HepG2 (cell line): ENCODE measurements around the gene PPP1R1B. TPM values are rescaled to one million over a fixed set of nuclear protein-coding genes. Genes with fewer than 3 reads are reported as not detected.

Experiments used
- ATAC-seq: fragments of 200-7000 bp; cut with Tn5 transposase; 3 replicates; pipeline ENCODE4 v1.9.1; 2020; ENCODE audit warnings: mild to moderate bottlenecking, moderate library complexity
- BruUV-seq: library from RNA; stranded (reverse); fragments of 400-500 nt; replicated peaks from 2 replicates; lab custom pipeline; 2021; lab: Mats Ljungman, UMichigan
- CTCF ChIA-PET: fragments of 300-600 bp; formaldehyde crosslinking; extraction: SDS; loops from one replicate; lab custom pipeline; 2021; ENCODE audit warnings: low total read pairs, inconsistent platforms, low intra/inter-chr PET ratio; lab: Yijun Ruan, JAX
- POLR2A ChIA-PET: fragments of 350-600 bp; sonication (Branson Sonifier 250); formaldehyde crosslinking; loops from one replicate; lab custom pipeline; 2020; ENCODE audit warnings: antibody characterized with exemption, inconsistent platforms; lab: Yijun Ruan, JAX
- DNase-seq: peaks from one replicate; pipeline ENCODE4 v3.0.0-alpha.2; 2015; ENCODE audit warnings: low spot score
- FAIRE-seq: peaks from 3 replicates; lab custom pipeline; 2011; peaks lifted over from hg19 to GRCh38; lab: Jason Lieb, UNC
- H2AFZ ChIP-seq: one replicate; pipeline ENCODE4 v1.6.1; 2011; ENCODE audit warnings: low read length, inconsistent platforms
- H3K27ac ChIP-seq: fragments of 300-600 bp; 3 replicates; pipeline ENCODE4 v1.8.0; 2011; ENCODE audit warnings: mixed run types, mild to moderate bottlenecking, mixed read lengths, low read length, inconsistent platforms; ENCODE audit not compliant: insufficient read depth; ENCODE audit errors: extremely low read length
- H3K27me3 ChIP-seq, 2 experiments: fragments of 200-600 bp in 1 of 2; 2 replicates in 1 of 2; 3 replicates in 1 of 2; pipeline versions ENCODE4 v1.6.0 to v1.8.0; 2011; ENCODE audit warnings: low read length in 2 of 2, mild to moderate bottlenecking in 2 of 2, moderate library complexity in 2 of 2, inconsistent platforms in 1 of 2; ENCODE audit not compliant: insufficient read depth in 2 of 2, control insufficient read depth in 1 of 2
- H3K36me3 ChIP-seq, 2 experiments: fragments of 200-600 bp in 1 of 2; replicated peaks in 1 of 2; 2 replicates in 1 of 2; 3 replicates in 1 of 2; pipeline versions ENCODE4 v1.5.1 to v1.8.0; 2011; ENCODE audit warnings: low read length in 2 of 2, inconsistent platforms in 1 of 2; ENCODE audit not compliant: insufficient read depth in 2 of 2, control insufficient read depth in 1 of 2
- H3K4me1 ChIP-seq: 2 replicates; pipeline ENCODE4 v1.5.1; 2012; ENCODE audit warnings: low read length, inconsistent platforms; ENCODE audit not compliant: insufficient read depth
- H3K4me2 ChIP-seq: 2 replicates; pipeline ENCODE4 v1.6.0; 2011; ENCODE audit warnings: low read depth, low read length, inconsistent platforms
- H3K4me3 ChIP-seq, 3 experiments: fragments of 200-600 bp in 1 of 3; sonication (generic), shearing (Covaris generic) in 1 of 3; replicated peaks in 1 of 3; 2 replicates each; pipeline ENCODE4 v1.5.1; 2011 to 2016; ENCODE audit warnings: low read length in 3 of 3, inconsistent platforms in 2 of 3, low read depth in 2 of 3, mild to moderate bottlenecking in 2 of 3, control low read depth in 1 of 3, mixed read lengths in 1 of 3; ENCODE audit not compliant: insufficient read depth in 1 of 3
- H3K79me2 ChIP-seq: one replicate; pipeline ENCODE4 v1.6.1; 2011; ENCODE audit warnings: low read length, inconsistent platforms; ENCODE audit not compliant: insufficient read depth
- H3K9ac ChIP-seq: 2 replicates; pipeline ENCODE4 v1.6.0; 2011; ENCODE audit warnings: mild to moderate bottlenecking, low read depth, low read length, inconsistent platforms; ENCODE audit not compliant: insufficient read depth
- H3K9me3 ChIP-seq: 2 replicates; pipeline ENCODE4 v1.5.1; 2012; ENCODE audit warnings: mild to moderate bottlenecking, low read length
- H4K20me1 ChIP-seq: 2 replicates; pipeline ENCODE4 v1.6.0; 2011; ENCODE audit warnings: inconsistent platforms, mild to moderate bottlenecking, low read length, moderate library complexity; ENCODE audit not compliant: insufficient read depth
- ATF7-NPFF ChIP-seq: sonication (generic); formaldehyde crosslinking; IDR thresholded peaks from 2 replicates; pipeline ENCODE4 v1.8.1; 2023; ENCODE audit warnings: mild to moderate bottlenecking, low read depth, missing genetic modification reagents, moderate library complexity
- CCAR2 ChIP-seq: fragments of 200-400 bp; formaldehyde crosslinking; optimal IDR thresholded peaks from 2 replicates; pipeline ENCODE3; 2018; ENCODE audit warnings: low read depth, mild to moderate bottlenecking, low read length, moderate library complexity
- CCDC6 ChIP-seq: sonication (generic); formaldehyde crosslinking; IDR thresholded peaks from 2 replicates; pipeline ENCODE4 v1.8.1; 2022; ENCODE audit warnings: mild to moderate bottlenecking, missing genetic modification reagents, moderate library complexity
- CEBPG ChIP-seq: IDR thresholded peaks from 2 replicates; pipeline ENCODE4 v1.6.1; 2016
- MED13 ChIP-seq: sonication (generic); formaldehyde crosslinking; IDR thresholded peaks from 2 replicates; pipeline ENCODE4 v1.5.0; 2020; ENCODE audit warnings: missing genetic modification reagents
- NFE2 ChIP-seq: sonication (generic); formaldehyde crosslinking; IDR thresholded peaks from 2 replicates; pipeline ENCODE4 v1.4.0; 2020; ENCODE audit warnings: missing genetic modification reagents
- NR2C2 ChIP-seq: sonication (generic); formaldehyde crosslinking; IDR thresholded peaks from 2 replicates; pipeline ENCODE4 v1.4.0; 2020; ENCODE audit warnings: missing genetic modification reagents, mild to moderate bottlenecking, moderate library complexity, borderline replicate concordance
- PITX1 ChIP-seq: sonication (generic); formaldehyde crosslinking; IDR thresholded peaks from 2 replicates; pipeline ENCODE4 v1.5.1; 2020; ENCODE audit warnings: mild to moderate bottlenecking, missing genetic modification reagents
- RFX3 ChIP-seq: IDR thresholded peaks from 2 replicates; pipeline ENCODE4 v1.6.1; 2016; ENCODE audit warnings: missing biosample characterization, missing genetic modification reagents
- SOX5 ChIP-seq: IDR thresholded peaks from 2 replicates; pipeline ENCODE4 v1.6.1; 2016; ENCODE audit warnings: borderline replicate concordance
- TBP ChIP-seq: sonication (generic); formaldehyde crosslinking; IDR thresholded peaks from 2 replicates; pipeline ENCODE4 v1.5.0; 2020; ENCODE audit warnings: missing genetic modification reagents
- YEATS2 ChIP-seq: sonication (generic); formaldehyde crosslinking; IDR thresholded peaks from 2 replicates; pipeline ENCODE4 v1.4.0; 2020; ENCODE audit warnings: missing genetic modification reagents, borderline replicate concordance
- ZMYM3 ChIP-seq: sonication (generic); formaldehyde crosslinking; IDR thresholded peaks from 2 replicates; pipeline ENCODE4 v1.5.1; 2020; ENCODE audit warnings: mild to moderate bottlenecking, missing genetic modification reagents
- ZNF879 ChIP-seq: sonication (generic); formaldehyde crosslinking; IDR thresholded peaks from 2 replicates; pipeline ENCODE4 v1.8.1; 2023; ENCODE audit warnings: missing genetic modification reagents
- WGBS: methylation state at CpG from one replicate; pipeline ENCODE4 v1.1.6; 2017; ENCODE audit warnings: low lambda C conversion rate; 5-methylcytosine and 5-hydroxymethylcytosine counted together
- in situ Hi-C: cut with HindIII; loops from 2 replicates; pipeline ENCODE4 v1.10.0; 2017; ENCODE audit warnings: low pct_unique_long_range_greater_than_20kb; ENCODE audit not compliant: extremely low pct_ligation_motif_present
- intact Hi-C: fragments of 100-400 bp; cut with micrococcal nuclease; formaldehyde crosslinking; loops from one replicate; pipeline ENCODE4 v1.10.0; 2022; ENCODE audit not compliant: unreplicated experiment
- polyA plus RNA-seq, 8 experiments: library from polyadenylated mRNA; depleted of rRNA in 3 of 8; stranded (reverse) in 7 of 8; unstranded in 1 of 8; fragments of >200 nt; fragmentation: Illumina TruSeq in 4 of 8; extraction: Trizol in 4 of 8; gene quantifications; 2 replicates each; pipeline versions ENCODE4 v1.2.1 to v1.2.3, GENCODE V29; 2011 to 2016; ENCODE audit warnings: low read depth in 4 of 8, missing spikeins in 1 of 8, mixed read lengths in 1 of 8; ENCODE audit not compliant: insufficient read depth in 1 of 8
- total RNA-seq, 5 experiments: library from RNA; depleted of rRNA; stranded (reverse); fragments of >200 nt; fragmentation: Illumina TruSeq; extraction: Trizol; gene quantifications; 2 replicates each; pipeline ENCODE4 v1.2.3, GENCODE V29; 2016; ENCODE audit warnings: low read depth in 1 of 5
- TF ChIP-seq, protein P1 (sequence below): sonication (generic); formaldehyde crosslinking; IDR thresholded peaks from 2 replicates; pipeline ENCODE4 v1.4.0; 2020; ENCODE audit warnings: missing genetic modification reagents
- TF ChIP-seq, protein P2 (sequence below): sonication (generic); formaldehyde crosslinking; IDR thresholded peaks from 2 replicates; pipeline ENCODE4 v1.5.0; 2020; ENCODE audit warnings: missing genetic modification reagents

The PPP1R1B gene
- total and polyA plus RNA-seq, 2 of the 13 experiments (the other 11 are each of a cell fraction or from before 2014, with no cell fraction given), result 0.08 TPM; not detected in 1

DNA sequence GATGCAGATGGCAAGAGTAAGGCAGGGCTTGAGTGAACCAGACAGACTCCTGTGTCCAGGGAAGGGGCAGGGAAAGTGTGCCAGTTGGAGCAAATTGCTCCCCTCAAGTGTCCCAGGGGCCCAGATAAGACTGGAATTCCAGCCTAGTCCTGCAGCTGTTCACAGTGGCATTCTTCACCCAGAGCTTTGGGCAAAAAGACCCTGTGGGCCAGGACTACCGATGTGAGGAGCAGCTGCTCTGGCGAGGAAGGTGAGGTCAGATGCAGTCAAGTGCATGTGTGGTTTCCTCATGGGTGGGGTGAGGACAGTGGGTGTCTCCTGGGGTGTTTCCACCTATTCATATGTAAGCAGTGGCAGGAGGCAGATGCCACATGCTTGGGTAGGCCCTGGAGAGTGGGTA lies 33.4 kb upstream of the PPP1R1B start:
- H3K4me2 ChIP-seq, result no peak overlapping the region
- WGBS, result 0% methylated on average over 2 of the region's 2 CpGs
- ChIA-PET POLR2A (no interaction called here), CTCF (no interaction called here)
- no TSS peak for BruUV-seq
- H3K4me3 ChIP-seq, result no peak overlapping the region
- no peaks in the 10 kb centered on the region for H3K79me2 ChIP-seq
- no peaks in the 10 kb centered on the region for H3K9me3 ChIP-seq
- no peak overlapping the region for H3K27ac ChIP-seq
- ATAC-seq (no peak), FAIRE-seq (no peak), DNase-seq (no peak)
- intact Hi-C loops, result no loop called here
- no peak for TF ChIP-seq ZNF879 (CRISPR knock-in tag)
- no peak for TF ChIP-seq RFX3
- no peak for TF ChIP-seq ATF7-NPFF (CRISPR knock-in tag)
- no peak for TF ChIP-seq CCDC6 (CRISPR knock-in tag)
- no peak for TF ChIP-seq ZMYM3 (CRISPR knock-in tag)
- no peak for TF ChIP-seq YEATS2 (CRISPR knock-in tag)
- no peak for TF ChIP-seq TBP (CRISPR knock-in tag)
- no peak overlapping the region for H3K9ac ChIP-seq
- H3K27me3 ChIP-seq, result peaks cover 5 to 30% of the 10 kb centered on the region in 2 experiments; a peak in 4 of 5 replicates
- H3K4me1 ChIP-seq, result no peaks in the 10 kb centered on the region
- in situ Hi-C loops, result no loop called here
- peaks cover 4% of the 10 kb centered on the region; the same call in 1 of the 2 replicates for H4K20me1 ChIP-seq
- H2AFZ ChIP-seq, result no peak overlapping the region
- H3K36me3 ChIP-seq, result no peaks in the 10 kb centered on the region

DNA sequence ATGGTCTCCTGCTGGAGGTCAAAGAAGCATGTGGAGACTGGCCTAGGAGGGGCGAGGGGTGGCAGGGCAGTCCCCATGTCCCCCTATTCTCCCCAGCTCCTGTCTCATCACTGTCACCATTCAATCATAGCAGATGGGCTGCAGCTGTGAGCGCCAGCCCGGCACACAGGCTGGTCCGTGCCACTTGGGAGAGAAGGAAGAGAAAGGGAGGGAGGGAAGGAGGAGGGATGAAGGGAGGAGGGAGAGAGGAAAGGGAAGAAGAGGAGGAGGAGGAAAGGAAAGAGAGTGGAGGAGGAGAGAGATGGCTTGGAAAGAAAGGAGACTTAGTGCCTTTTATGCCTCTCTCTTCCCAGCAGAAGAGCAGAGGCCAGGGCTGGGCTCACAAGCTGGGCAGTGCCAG lies 31.5 kb upstream of the PPP1R1B start:
- Histone ChIP-seq H4K20me1 (peaks cover 9% of the 10 kb centered on the region; the same call in 1 of the 2 replicates), H3K9ac (no peak overlapping the region), H3K4me1 (no peaks in the 10 kb centered on the region), H3K4me2 (no peak overlapping the region), H3K27ac (no peak overlapping the region), H2AFZ (no peak overlapping the region), H3K27me3 (peaks cover 20 to 49% of the 10 kb centered on the region in 2 experiments), H3K36me3 (no peaks in the 10 kb centered on the region), H3K79me2 (no peaks in the 10 kb centered on the region), H3K9me3 (no peaks in the 10 kb centered on the region), H3K4me3 (no peak overlapping the region)
- FAIRE-seq (no peak), DNase-seq (no peak), ATAC-seq (no peak)
- intact Hi-C loops, result no loop called here
- ChIA-PET CTCF (no interaction called here), POLR2A (no interaction called here)
- 0% methylated on average over 4 of the region's 4 CpGs for WGBS
- in situ Hi-C loops, result no loop called here
- no TSS peak for BruUV-seq
- TF ChIP-seq, protein P1, sequence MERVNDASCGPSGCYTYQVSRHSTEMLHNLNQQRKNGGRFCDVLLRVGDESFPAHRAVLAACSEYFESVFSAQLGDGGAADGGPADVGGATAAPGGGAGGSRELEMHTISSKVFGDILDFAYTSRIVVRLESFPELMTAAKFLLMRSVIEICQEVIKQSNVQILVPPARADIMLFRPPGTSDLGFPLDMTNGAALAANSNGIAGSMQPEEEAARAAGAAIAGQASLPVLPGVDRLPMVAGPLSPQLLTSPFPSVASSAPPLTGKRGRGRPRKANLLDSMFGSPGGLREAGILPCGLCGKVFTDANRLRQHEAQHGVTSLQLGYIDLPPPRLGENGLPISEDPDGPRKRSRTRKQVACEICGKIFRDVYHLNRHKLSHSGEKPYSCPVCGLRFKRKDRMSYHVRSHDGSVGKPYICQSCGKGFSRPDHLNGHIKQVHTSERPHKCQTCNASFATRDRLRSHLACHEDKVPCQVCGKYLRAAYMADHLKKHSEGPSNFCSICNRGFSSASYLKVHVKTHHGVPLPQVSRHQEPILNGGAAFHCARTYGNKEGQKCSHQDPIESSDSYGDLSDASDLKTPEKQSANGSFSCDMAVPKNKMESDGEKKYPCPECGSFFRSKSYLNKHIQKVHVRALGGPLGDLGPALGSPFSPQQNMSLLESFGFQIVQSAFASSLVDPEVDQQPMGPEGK, result no peak
- TF ChIP-seq NFE2, result no peak
- no peak for TF ChIP-seq SOX5 (CRISPR knock-in tag)
- no peak for TF ChIP-seq CEBPG (CRISPR knock-in tag)
- TF ChIP-seq, protein P2, sequence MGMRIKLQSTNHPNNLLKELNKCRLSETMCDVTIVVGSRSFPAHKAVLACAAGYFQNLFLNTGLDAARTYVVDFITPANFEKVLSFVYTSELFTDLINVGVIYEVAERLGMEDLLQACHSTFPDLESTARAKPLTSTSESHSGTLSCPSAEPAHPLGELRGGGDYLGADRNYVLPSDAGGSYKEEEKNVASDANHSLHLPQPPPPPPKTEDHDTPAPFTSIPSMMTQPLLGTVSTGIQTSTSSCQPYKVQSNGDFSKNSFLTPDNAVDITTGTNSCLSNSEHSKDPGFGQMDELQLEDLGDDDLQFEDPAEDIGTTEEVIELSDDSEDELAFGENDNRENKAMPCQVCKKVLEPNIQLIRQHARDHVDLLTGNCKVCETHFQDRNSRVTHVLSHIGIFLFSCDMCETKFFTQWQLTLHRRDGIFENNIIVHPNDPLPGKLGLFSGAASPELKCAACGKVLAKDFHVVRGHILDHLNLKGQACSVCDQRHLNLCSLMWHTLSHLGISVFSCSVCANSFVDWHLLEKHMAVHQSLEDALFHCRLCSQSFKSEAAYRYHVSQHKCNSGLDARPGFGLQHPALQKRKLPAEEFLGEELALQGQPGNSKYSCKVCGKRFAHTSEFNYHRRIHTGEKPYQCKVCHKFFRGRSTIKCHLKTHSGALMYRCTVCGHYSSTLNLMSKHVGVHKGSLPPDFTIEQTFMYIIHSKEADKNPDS (CRISPR knock-in tag), result no peak
- TF ChIP-seq MED13 (CRISPR knock-in tag), result no peak
- no peak for TF ChIP-seq NR2C2 (CRISPR knock-in tag)
- TF ChIP-seq CCAR2, result no peak
- TF ChIP-seq PITX1 (CRISPR knock-in tag), result no peak
